ENCODE measurements around the gene ZSWIM6. TPM values are rescaled to one million over a fixed set of nuclear protein-coding genes. Genes with fewer than 3 reads are reported as not detected.

The ZSWIM6 gene
- total and polyA plus RNA-seq, 8 donors, result 2.9 to 39.3 (median 15.4) TPM

GRCh38 chr5:61486476-61486875 is 154.4 kb downstream of the ZSWIM6 start:
- TF ChIP-seq, protein P1, sequence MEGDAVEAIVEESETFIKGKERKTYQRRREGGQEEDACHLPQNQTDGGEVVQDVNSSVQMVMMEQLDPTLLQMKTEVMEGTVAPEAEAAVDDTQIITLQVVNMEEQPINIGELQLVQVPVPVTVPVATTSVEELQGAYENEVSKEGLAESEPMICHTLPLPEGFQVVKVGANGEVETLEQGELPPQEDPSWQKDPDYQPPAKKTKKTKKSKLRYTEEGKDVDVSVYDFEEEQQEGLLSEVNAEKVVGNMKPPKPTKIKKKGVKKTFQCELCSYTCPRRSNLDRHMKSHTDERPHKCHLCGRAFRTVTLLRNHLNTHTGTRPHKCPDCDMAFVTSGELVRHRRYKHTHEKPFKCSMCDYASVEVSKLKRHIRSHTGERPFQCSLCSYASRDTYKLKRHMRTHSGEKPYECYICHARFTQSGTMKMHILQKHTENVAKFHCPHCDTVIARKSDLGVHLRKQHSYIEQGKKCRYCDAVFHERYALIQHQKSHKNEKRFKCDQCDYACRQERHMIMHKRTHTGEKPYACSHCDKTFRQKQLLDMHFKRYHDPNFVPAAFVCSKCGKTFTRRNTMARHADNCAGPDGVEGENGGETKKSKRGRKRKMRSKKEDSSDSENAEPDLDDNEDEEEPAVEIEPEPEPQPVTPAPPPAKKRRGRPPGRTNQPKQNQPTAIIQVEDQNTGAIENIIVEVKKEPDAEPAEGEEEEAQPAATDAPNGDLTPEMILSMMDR (IDR thresholded peaks at IDR 0.05), result no peak
- no peak for TF ChIP-seq POLR2AphosphoS5 (IDR thresholded peaks at IDR 0.05)
- no peak for TF ChIP-seq EP300 (IDR thresholded peaks at IDR 0.05)
- TF ChIP-seq POLR2A (IDR thresholded peaks at IDR 0.05), result no peak
- Histone ChIP-seq H3K9me3 (no peaks in the 10 kb centered on the region), H3K4me1 (peaks cover 0 to 14% (median 6%) of the 10 kb centered on the region in 4 donors), H3K27me3 (no peaks in the 10 kb centered on the region), H3K4me3 (no peak overlapping the region), H3K36me3 (peaks cover 0 to 11% (median 4%) of the 10 kb centered on the region in 4 donors), H3K27ac (no peak overlapping the region)
- DNase-seq, result no peak
- WGBS, 5 donors, result 90 to 100% (median 97%) methylated on average over 1 of the region's 1 CpG
- intact Hi-C loops (cut with DNase I; ENCODE audit: low total_unique reads), result no loop called here

- Histone ChIP-seq H3K27me3 (no peaks in the 10 kb centered on the region), H3K4me3 (no peak overlapping the region), H3K36me3 (peaks cover 0 to 16% (median 7%) of the 10 kb centered on the region in 4 donors), H3K9me3 (no peaks in the 10 kb centered on the region), H3K27ac (no peak overlapping the region), H3K4me1 (peaks cover 0 to 31% (median 12%) of the 10 kb centered on the region in 4 donors)
- no peak for TF ChIP-seq POLR2A (IDR thresholded peaks at IDR 0.05)
- TF ChIP-seq, protein P1 (IDR thresholded peaks at IDR 0.05), result no peak
- no peak for TF ChIP-seq POLR2AphosphoS5 (IDR thresholded peaks at IDR 0.05)
- TF ChIP-seq EP300 (IDR thresholded peaks at IDR 0.05), result no peak
- 79 to 97% (median 90%) methylated on average over 1 of the region's 1 CpG for whole genome bisulfite sequencing, 5 donors
- no peak for DNase-seq
- intact Hi-C loops (cut with DNase I; ENCODE audit: low total_unique reads), result no loop called here
These were observed 157.5 kb downstream of the ZSWIM6 start for GRCh38 chr5:61489574-61489973.

DNA sequence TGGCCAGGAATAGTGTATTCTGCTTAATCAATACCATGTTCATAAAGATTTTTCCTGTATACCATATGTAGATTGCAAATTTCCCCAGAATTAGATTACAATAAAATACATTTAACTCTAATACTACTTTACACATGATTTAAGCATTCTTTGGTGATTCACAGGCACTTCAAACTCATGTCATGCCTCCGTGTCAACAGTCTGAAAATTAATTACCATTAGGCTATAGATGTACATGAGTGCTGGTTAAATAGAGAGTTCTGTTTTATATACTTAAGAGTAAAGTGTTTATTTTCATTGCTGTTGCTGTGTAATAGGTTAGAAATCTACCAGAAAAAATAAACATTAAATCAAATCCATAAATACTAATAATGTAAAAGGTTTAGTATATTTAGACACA is 159.8 kb downstream of the ZSWIM6 start:
- TF ChIP-seq, protein P1 (IDR thresholded peaks at IDR 0.05), result no peak
- TF ChIP-seq EP300 (IDR thresholded peaks at IDR 0.05), result no peak
- no peak for TF ChIP-seq POLR2AphosphoS5 (IDR thresholded peaks at IDR 0.05)
- TF ChIP-seq POLR2A (IDR thresholded peaks at IDR 0.05), result no peak
- no peaks in the 10 kb centered on the region for H3K9me3 ChIP-seq
- WGBS, 5 donors, result 84 to 98% (median 87%) methylated on average over 1 of the region's 1 CpG
- H3K36me3 ChIP-seq, result peaks cover 0 to 20% (median 3%) of the 10 kb centered on the region in 4 donors
- no peaks in the 10 kb centered on the region for H3K27me3 ChIP-seq
- intact Hi-C loops (cut with DNase I; ENCODE audit: low total_unique reads), result no loop called here
- no peak overlapping the region for H3K27ac ChIP-seq
- H3K4me1 ChIP-seq, result peaks cover 0 to 38% (median 15%) of the 10 kb centered on the region in 4 donors
- no peak overlapping the region for H3K4me3 ChIP-seq
- no peak for DNase-seq

- 52 to 74% (median 66%) methylated on average over 7 of the region's 7 CpGs for WGBS, 5 donors
- intact Hi-C loops (cut with DNase I; ENCODE audit: low total_unique reads), result no loop called here
- TF ChIP-seq POLR2A (IDR thresholded peaks at IDR 0.05) (no peak), EP300 (IDR thresholded peaks at IDR 0.05) (no peak), POLR2AphosphoS5 (IDR thresholded peaks at IDR 0.05) (no peak)
- TF ChIP-seq, protein P1 (IDR thresholded peaks at IDR 0.05), result no peak
- Histone ChIP-seq H3K27me3 (no peaks in the 10 kb centered on the region), H3K4me1 (peaks cover 0 to 55% (median 22%) of the 10 kb centered on the region in 4 donors), H3K9me3 (no peaks in the 10 kb centered on the region), H3K36me3 (peaks cover 0 to 20% (median 3%) of the 10 kb centered on the region in 4 donors), H3K27ac (no peak overlapping the region), H3K4me3 (no peak overlapping the region)
- no peak for DNase-seq
These were observed 161.9 kb downstream of the ZSWIM6 start for GRCh38 chr5:61493973-61494372.

Measured in stomach (tissue), 9 donors.